CD4-positive, CD25-positive, alpha-beta regulatory T cell (primary cell): ENCODE measurements around the gene TMPRSS11E. TPM values are rescaled to one million over a fixed set of nuclear protein-coding genes. Genes with fewer than 3 reads are reported as not detected.
A peak's percentile ranks its signal among the peaks of the same experiment; 100 is the strongest.

ENCODE experiments used
- ATAC-seq, 2 donors: fragments of 150-1000 bp; cut with Tn5 transposase; one replicate each; pipeline ENCODE4 v1.10.0; 2021; ENCODE audit warnings: low read depth in 2 of 2, moderate number of reproducible peaks in 2 of 2, moderate library complexity in 1 of 2
- DNase-seq, 3 donors: peaks; one replicate each; pipeline versions ENCODE4 v3.0.0 to v3.0.0-alpha.2; 2012 to 2022; ENCODE audit warnings: mixed read lengths in 1 of 3
- H3K27ac ChIP-seq: one replicate; pipeline ENCODE4 v1.7.0; 2013; ENCODE audit warnings: mild to moderate bottlenecking, low read length; ENCODE audit not compliant: insufficient read depth, poor library complexity, severe bottlenecking
- H3K27me3 ChIP-seq: one replicate; pipeline ENCODE4 v1.7.0; 2013; ENCODE audit warnings: low read length; ENCODE audit not compliant: control insufficient read depth, insufficient read depth
- H3K36me3 ChIP-seq: one replicate; pipeline ENCODE4 v1.7.0; 2013; ENCODE audit warnings: mild to moderate bottlenecking, low read length, moderate library complexity; ENCODE audit not compliant: control insufficient read depth, insufficient read depth
- H3K4me1 ChIP-seq: 2 replicates; pipeline ENCODE4 v1.7.0; 2013; ENCODE audit warnings: mild to moderate bottlenecking, low read length; ENCODE audit not compliant: insufficient read depth, control insufficient read depth, poor library complexity, severe bottlenecking
- H3K4me3 ChIP-seq: one replicate; pipeline ENCODE4 v1.7.0; 2013; ENCODE audit warnings: low read depth, mild to moderate bottlenecking, low read length, moderate library complexity
- H3K9me3 ChIP-seq, 2 experiments: 1 replicate in 1 of 2; 2 replicates in 1 of 2; pipeline ENCODE4 v1.7.0; 2013; ENCODE audit warnings: low read length in 2 of 2, mild to moderate bottlenecking in 1 of 2, moderate library complexity in 1 of 2; ENCODE audit not compliant: control insufficient read depth in 2 of 2
- H3K27ac Mint-ChIP-seq, 3 donors: one replicate each; pipeline ENCODE4 v1.8.0; 2020 to 2022; ENCODE audit warnings: mild to moderate bottlenecking in 3 of 3, mixed read lengths in 3 of 3, moderate library complexity in 2 of 3
- H3K27me3 Mint-ChIP-seq: one replicate; pipeline ENCODE4 v1.8.0; 2022; ENCODE audit warnings: mild to moderate bottlenecking, mixed read lengths
- H3K36me3 Mint-ChIP-seq: one replicate; pipeline ENCODE4 v1.8.0; 2020; ENCODE audit warnings: mixed read lengths
- H3K4me1 Mint-ChIP-seq, 4 donors: one replicate each; pipeline ENCODE4 v1.8.0; 2020 to 2022; ENCODE audit warnings: mixed read lengths in 4 of 4, mild to moderate bottlenecking in 1 of 4
- H3K4me3 Mint-ChIP-seq, 4 donors: one replicate each; pipeline ENCODE4 v1.8.0; 2020 to 2022; ENCODE audit warnings: mild to moderate bottlenecking in 4 of 4, mixed read lengths in 4 of 4, moderate library complexity in 3 of 4
- H3K9me3 Mint-ChIP-seq, 7 donors: one replicate each; pipeline ENCODE4 v1.8.0; 2020 to 2022; ENCODE audit warnings: mixed read lengths in 7 of 7, mild to moderate bottlenecking in 3 of 7, moderate library complexity in 2 of 7
- polyA plus RNA-seq, 4 donors: library from polyadenylated mRNA; unstranded; fragments of 300-500 nt; fragmentation: Illumina TruSeq; gene quantifications; one replicate each; pipeline ENCODE4 v1.2.3, GENCODE V29; 2021
- total RNA-seq: library from RNA; stranded (reverse); gene quantifications from one replicate; pipeline ENCODE4 v1.2.3, GENCODE V29; 2022

The TMPRSS11E gene
- total and polyA plus RNA-seq, 5 donors from 2014 or later = 0.22 TPM; not detected in 4

- H3K4me1 Mint-ChIP-seq = peaks cover 26 to 43% (median 34%) of the 10 kb centered on the region in 4 donors
- peak overlapping the region in 1 of 3 donors; percentile 31 for H3K27ac Mint-ChIP-seq
- DNase-seq (no peak), ATAC-seq (no peak)
- no peaks in the 10 kb centered on the region for H3K9me3 ChIP-seq
- no peak overlapping the region for H3K4me3 ChIP-seq
- peak overlapping the region in 1 of 4 donors; percentile 21 for H3K4me3 Mint-ChIP-seq
- peaks cover 23% of the 10 kb centered on the region for H3K4me1 ChIP-seq
- no peaks in the 10 kb centered on the region for H3K27me3 ChIP-seq
- no peaks in the 10 kb centered on the region for H3K36me3 ChIP-seq
- H3K27ac ChIP-seq = no peak overlapping the region
- no peaks in the 10 kb centered on the region for H3K36me3 Mint-ChIP-seq
- H3K27me3 Mint-ChIP-seq = no peaks in the 10 kb centered on the region
- H3K9me3 Mint-ChIP-seq = peaks cover 0 to 5% (median 0%) of the 10 kb centered on the region in 7 donors
These were observed 13.7 kb upstream of the TMPRSS11E start for GRCh38 chr4:68433582-68433981.

GRCh38 chr4:68434277-68434676 lies 13.0 kb upstream of the TMPRSS11E start:
- Histone ChIP-seq H3K27me3 (no peaks in the 10 kb centered on the region), H3K27ac (no peak overlapping the region), H3K36me3 (no peaks in the 10 kb centered on the region), H3K9me3 (no peaks in the 10 kb centered on the region), H3K4me3 (no peak overlapping the region), H3K4me1 (peaks cover 30% of the 10 kb centered on the region)
- H3K9me3 Mint-ChIP-seq = peaks cover 0 to 5% (median 2%) of the 10 kb centered on the region in 7 donors
- H3K4me1 Mint-ChIP-seq = peaks cover 29 to 49% (median 37%) of the 10 kb centered on the region in 4 donors
- H3K27me3 Mint-ChIP-seq = no peaks in the 10 kb centered on the region
- peak overlapping the region in 1 of 4 donors; percentile 51 for H3K4me3 Mint-ChIP-seq
- DNase-seq (no peak), ATAC-seq (no peak)
- H3K27ac Mint-ChIP-seq = peak overlapping the region in 1 of 3 donors; percentile 21
- no peaks in the 10 kb centered on the region for H3K36me3 Mint-ChIP-seq

- no peaks in the 10 kb centered on the region for H3K9me3 ChIP-seq
- Mint-ChIP-seq H3K9me3 (peaks cover 0 to 5% (median 4%) of the 10 kb centered on the region in 7 donors), H3K4me1 (peaks cover 32 to 54% (median 41%) of the 10 kb centered on the region in 4 donors), H3K36me3 (no peaks in the 10 kb centered on the region), H3K4me3 (peak overlapping the region in 2 of 4 donors; percentile 34 to 51), H3K27me3 (no peaks in the 10 kb centered on the region), H3K27ac (peak overlapping the region in 2 of 3 donors; percentile 21 to 56)
- peaks cover 35% of the 10 kb centered on the region for H3K4me1 ChIP-seq
- H3K36me3 ChIP-seq = no peaks in the 10 kb centered on the region
- H3K27ac ChIP-seq = no peak overlapping the region
- no peaks in the 10 kb centered on the region for H3K27me3 ChIP-seq
- no peak for DNase-seq
- peak overlapping the region; percentile 71 for H3K4me3 ChIP-seq
- ATAC-seq = no peak
These were observed 12.4 kb upstream of the TMPRSS11E start for GRCh38 chr4:68434836-68435235.

GRCh38 chr4:68445111-68445510 lies 2.2 kb upstream of the TMPRSS11E start:
- no peaks in the 10 kb centered on the region for H3K36me3 ChIP-seq
- Mint-ChIP-seq H3K4me1 (peaks cover 31 to 48% (median 40%) of the 10 kb centered on the region in 4 donors), H3K36me3 (no peaks in the 10 kb centered on the region), H3K27ac (no peak overlapping the region), H3K4me3 (no peak overlapping the region), H3K27me3 (peaks cover 12% of the 10 kb centered on the region), H3K9me3 (peaks cover 0 to 5% (median 0%) of the 10 kb centered on the region in 7 donors)
- no peak overlapping the region for H3K4me3 ChIP-seq
- no peaks in the 10 kb centered on the region for H3K9me3 ChIP-seq
- H3K27me3 ChIP-seq = no peaks in the 10 kb centered on the region
- no peak overlapping the region for H3K27ac ChIP-seq
- peaks cover 20% of the 10 kb centered on the region for H3K4me1 ChIP-seq
- ATAC-seq = no peak
- DNase-seq = no peak

GRCh38 chr4:68451246-68452211 lies 4.3 kb downstream of the TMPRSS11E start:
- no peak overlapping the region for H3K27ac ChIP-seq
- peaks cover 24 to 45% (median 31%) of the 10 kb centered on the region in 4 donors for H3K4me1 Mint-ChIP-seq
- peaks cover 3% of the 10 kb centered on the region for H3K27me3 ChIP-seq
- H3K27me3 Mint-ChIP-seq = peaks cover 13% of the 10 kb centered on the region
- H3K4me1 ChIP-seq = no peaks in the 10 kb centered on the region
- no peaks in the 10 kb centered on the region for H3K9me3 ChIP-seq
- H3K4me3 ChIP-seq = no peak overlapping the region
- H3K36me3 ChIP-seq = no peaks in the 10 kb centered on the region
- peak overlapping the region in 1 of 3 donors; percentile 79 for H3K27ac Mint-ChIP-seq
- DNase-seq (peak in 1 of 3 donors; percentile 12), ATAC-seq (peak; percentile 45 to 50)
- H3K4me3 Mint-ChIP-seq = no peak overlapping the region
- peaks cover 0 to 3% (median 0%) of the 10 kb centered on the region in 7 donors for H3K9me3 Mint-ChIP-seq
- H3K36me3 Mint-ChIP-seq = no peaks in the 10 kb centered on the region

GRCh38 chr4:68460085-68460484 lies 12.8 kb downstream of the TMPRSS11E start:
- Mint-ChIP-seq H3K27me3 (peaks cover 13% of the 10 kb centered on the region), H3K9me3 (no peaks in the 10 kb centered on the region), H3K36me3 (no peaks in the 10 kb centered on the region), H3K4me3 (no peak overlapping the region), H3K27ac (no peak overlapping the region), H3K4me1 (peaks cover 5 to 8% (median 7%) of the 10 kb centered on the region in 4 donors)
- H3K27me3 ChIP-seq = no peaks in the 10 kb centered on the region
- ATAC-seq (no peak), DNase-seq (no peak)
- H3K4me1 ChIP-seq = no peaks in the 10 kb centered on the region
- no peaks in the 10 kb centered on the region for H3K9me3 ChIP-seq
- no peak overlapping the region for H3K27ac ChIP-seq
- H3K4me3 ChIP-seq = no peak overlapping the region
- no peaks in the 10 kb centered on the region for H3K36me3 ChIP-seq

GRCh38 chr4:68461790-68462189 lies 14.5 kb downstream of the TMPRSS11E start:
- no peaks in the 10 kb centered on the region for H3K36me3 ChIP-seq

More at GRCh38 chr4:68461790-68462189, 14.5 kb downstream of the TMPRSS11E start:
- Histone ChIP-seq H3K4me3 (no peak overlapping the region), H3K27me3 (no peaks in the 10 kb centered on the region), H3K9me3 (no peaks in the 10 kb centered on the region), H3K4me1 (no peaks in the 10 kb centered on the region), H3K27ac (no peak overlapping the region)
- ATAC-seq (no peak), DNase-seq (no peak)
- Mint-ChIP-seq H3K4me1 (peaks cover 5 to 16% (median 10%) of the 10 kb centered on the region in 4 donors), H3K27me3 (peaks cover 14% of the 10 kb centered on the region), H3K36me3 (no peaks in the 10 kb centered on the region), H3K4me3 (no peak overlapping the region), H3K9me3 (peaks cover 0 to 3% (median 0%) of the 10 kb centered on the region in 7 donors), H3K27ac (peak overlapping the region in 1 of 3 donors; percentile 10)
